Upper lobe of left lung (tissue), 4 donors: ENCODE results near the gene FGD2.

Source experiments
- EP300 ChIP-seq, 4 donors: sonication (generic); formaldehyde crosslinking; IDR thresholded peaks; one replicate each; pipeline ENCODE4 v1.5.1; 2017; ENCODE audit warnings: antibody characterized with exemption in 4 of 4, control low read depth in 2 of 4
- POLR2A ChIP-seq, 4 donors: fragments of 450-650 bp; IDR thresholded peaks; one replicate each; pipeline ENCODE4 v1.5.1; 2016 to 2017; ENCODE audit warnings: antibody characterized with exemption in 4 of 4, mild to moderate bottlenecking in 2 of 4
- POLR2AphosphoS5 ChIP-seq, 2 donors: sonication (generic); formaldehyde crosslinking; IDR thresholded peaks; one replicate each; pipeline ENCODE4 v1.5.1; 2017; ENCODE audit warnings: antibody characterized with exemption in 2 of 2
- TF ChIP-seq, protein P1 (sequence below), 6 experiments: fragments of 450-650 bp in 4 of 6; fragments of 200-600 bp in 2 of 6; sonication (generic) in 2 of 6; IDR thresholded peaks; one replicate each; pipeline ENCODE4 v1.5.1; 2016 to 2019; ENCODE audit warnings: antibody characterized with exemption in 6 of 6

DNA sequence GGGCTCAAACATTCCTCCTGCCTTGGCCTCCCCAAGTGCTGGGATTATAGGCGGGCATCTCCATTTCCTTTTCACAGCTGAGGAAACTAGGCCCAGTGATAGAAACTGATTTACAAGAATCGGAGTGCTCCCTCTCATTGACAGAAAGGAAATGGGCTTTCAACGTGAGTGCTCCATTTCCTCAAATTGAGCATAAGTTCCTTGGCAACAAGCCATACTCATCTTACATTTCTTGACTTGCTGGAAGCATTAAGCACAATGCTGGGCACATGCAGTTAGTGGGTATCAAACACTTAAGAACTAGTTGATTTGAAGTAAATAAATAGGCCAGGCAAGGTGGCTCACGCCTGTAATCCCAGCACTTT lies 54.7 kb downstream of the FGD2 start:
- TF ChIP-seq, protein P1, sequence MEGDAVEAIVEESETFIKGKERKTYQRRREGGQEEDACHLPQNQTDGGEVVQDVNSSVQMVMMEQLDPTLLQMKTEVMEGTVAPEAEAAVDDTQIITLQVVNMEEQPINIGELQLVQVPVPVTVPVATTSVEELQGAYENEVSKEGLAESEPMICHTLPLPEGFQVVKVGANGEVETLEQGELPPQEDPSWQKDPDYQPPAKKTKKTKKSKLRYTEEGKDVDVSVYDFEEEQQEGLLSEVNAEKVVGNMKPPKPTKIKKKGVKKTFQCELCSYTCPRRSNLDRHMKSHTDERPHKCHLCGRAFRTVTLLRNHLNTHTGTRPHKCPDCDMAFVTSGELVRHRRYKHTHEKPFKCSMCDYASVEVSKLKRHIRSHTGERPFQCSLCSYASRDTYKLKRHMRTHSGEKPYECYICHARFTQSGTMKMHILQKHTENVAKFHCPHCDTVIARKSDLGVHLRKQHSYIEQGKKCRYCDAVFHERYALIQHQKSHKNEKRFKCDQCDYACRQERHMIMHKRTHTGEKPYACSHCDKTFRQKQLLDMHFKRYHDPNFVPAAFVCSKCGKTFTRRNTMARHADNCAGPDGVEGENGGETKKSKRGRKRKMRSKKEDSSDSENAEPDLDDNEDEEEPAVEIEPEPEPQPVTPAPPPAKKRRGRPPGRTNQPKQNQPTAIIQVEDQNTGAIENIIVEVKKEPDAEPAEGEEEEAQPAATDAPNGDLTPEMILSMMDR (IDR thresholded peaks at IDR 0.05): no peak
- TF ChIP-seq POLR2AphosphoS5 (IDR thresholded peaks at IDR 0.05): no peak
- no peak for TF ChIP-seq POLR2A (IDR thresholded peaks at IDR 0.05)
- no peak for TF ChIP-seq EP300 (IDR thresholded peaks at IDR 0.05)
